ENCODE data around the gene KITLG. TPM values are rescaled to one million over a fixed set of nuclear protein-coding genes. Genes with fewer than 3 reads are reported as not detected.
"Not testable (repeated sequence)": the region's sequence is repeated elsewhere in the genome, so short reads cannot be mapped to it uniquely, and the experiment has no call there.

Gene KITLG
- total RNA-seq, 6 experiments from 2014 or later, result 0.67 to 2.8 (median 1.1) TPM

DNA sequence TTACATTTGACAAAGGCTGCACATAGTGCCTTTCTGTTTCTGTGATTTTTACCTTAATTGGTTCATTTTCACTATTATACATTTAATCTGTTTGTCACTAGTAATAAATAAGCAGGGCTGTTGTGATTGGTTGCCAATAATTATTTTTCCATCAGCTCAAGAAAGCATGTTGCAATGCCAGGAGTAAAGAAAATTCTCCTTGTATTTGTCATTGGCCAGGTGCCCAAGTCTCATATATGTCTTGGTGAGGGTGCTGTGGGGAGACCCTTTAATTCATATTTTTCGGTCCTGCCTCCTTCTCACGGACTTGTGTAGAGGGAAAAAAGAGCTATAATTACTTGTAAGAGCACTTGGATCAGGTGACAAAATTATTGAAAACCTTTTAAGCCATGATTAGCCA lies 108.0 kb downstream of the KITLG start:
- Histone ChIP-seq H3K4me3 (no peak overlapping the region), H3K4me1 (no peaks in the 10 kb centered on the region), H3K27me3 (no peaks in the 10 kb centered on the region), H3K27ac (no peak overlapping the region), H3K9me3 (no peaks in the 10 kb centered on the region), H3K36me3 (peaks cover 0 to 2% (median 0%) of the 10 kb centered on the region in 4 donors)
- ATAC-seq (no peak), DNase-seq (no peak)
- TF ChIP-seq CTCF (IDR thresholded peaks at IDR 0.05) (no peak), POLR2A (IDR thresholded peaks at IDR 0.05) (no peak)
- intact Hi-C loops (cut with DNase I), result no loop called here
- 71% methylated on average over 2 of the region's 2 CpGs for WGBS (ENCODE audit: insufficient coverage, low coverage, low lambda C conversion rate, missing lambda C conversion rate)

DNA sequence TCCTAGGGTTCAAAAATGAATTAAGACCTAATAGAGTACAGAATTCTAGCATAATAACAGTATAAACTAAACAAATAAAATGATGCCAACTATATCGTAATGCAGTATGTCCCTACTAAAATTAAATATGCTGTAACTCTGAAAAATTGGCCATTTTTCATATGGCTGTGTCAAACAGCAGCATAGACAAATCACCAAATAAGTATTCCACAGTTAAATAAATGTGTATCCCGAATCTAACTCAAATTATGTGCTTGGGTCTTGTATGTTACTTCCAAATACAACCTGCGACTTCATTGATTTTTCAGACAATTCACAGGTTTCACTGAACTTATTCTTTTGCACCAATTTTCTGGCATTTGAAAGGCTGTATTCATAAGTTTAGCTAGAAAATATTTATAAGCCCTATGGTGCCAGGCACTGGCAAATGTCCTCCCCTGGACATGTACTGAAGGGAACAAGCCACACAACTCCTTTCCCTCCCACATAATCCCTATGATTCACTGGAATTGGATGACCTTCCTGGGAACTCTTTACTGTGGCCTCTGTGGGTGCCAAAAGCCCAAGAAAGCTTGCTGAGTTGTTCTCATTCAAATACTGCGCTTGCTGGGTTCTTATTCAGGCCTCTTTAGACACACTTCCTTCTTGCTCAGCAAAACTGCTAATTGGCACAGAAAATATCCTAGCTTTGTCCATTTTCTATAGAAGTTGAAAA lies 108.8 kb downstream of the KITLG start:
- DNase-seq (no peak), ATAC-seq (no peak)
- Histone ChIP-seq H3K36me3 (peaks cover 0 to 2% (median 0%) of the 10 kb centered on the region in 4 donors), H3K9me3 (no peaks in the 10 kb centered on the region), H3K4me3 (no peak overlapping the region), H3K27ac (no peak overlapping the region), H3K4me1 (no peaks in the 10 kb centered on the region), H3K27me3 (no peaks in the 10 kb centered on the region)
- intact Hi-C loops (cut with DNase I), result no loop called here
- 77% methylated on average over 4 of the region's 4 CpGs for WGBS (ENCODE audit: insufficient coverage, low coverage, low lambda C conversion rate, missing lambda C conversion rate)
- TF ChIP-seq CTCF (IDR thresholded peaks at IDR 0.05), result no peak

GRCh38 chr12:88469154-88469553 lies 111.1 kb downstream of the KITLG start:
- Histone ChIP-seq H3K4me1 (no peaks in the 10 kb centered on the region), H3K27me3 (no peaks in the 10 kb centered on the region), H3K36me3 (peaks cover 0 to 2% (median 0%) of the 10 kb centered on the region in 4 donors), H3K4me3 (no peak overlapping the region), H3K9me3 (no peaks in the 10 kb centered on the region), H3K27ac (no peak overlapping the region)
- no peak for ATAC-seq
- intact Hi-C loops (cut with DNase I), result no loop called here
- no peak for DNase-seq
- TF ChIP-seq POLR2A (IDR thresholded peaks at IDR 0.05) (no peak), CTCF (IDR thresholded peaks at IDR 0.05) (no peak)
- WGBS (ENCODE audit: insufficient coverage, low coverage, low lambda C conversion rate, missing lambda C conversion rate), result 86% methylated on average over 1 of the region's 1 CpG

DNA sequence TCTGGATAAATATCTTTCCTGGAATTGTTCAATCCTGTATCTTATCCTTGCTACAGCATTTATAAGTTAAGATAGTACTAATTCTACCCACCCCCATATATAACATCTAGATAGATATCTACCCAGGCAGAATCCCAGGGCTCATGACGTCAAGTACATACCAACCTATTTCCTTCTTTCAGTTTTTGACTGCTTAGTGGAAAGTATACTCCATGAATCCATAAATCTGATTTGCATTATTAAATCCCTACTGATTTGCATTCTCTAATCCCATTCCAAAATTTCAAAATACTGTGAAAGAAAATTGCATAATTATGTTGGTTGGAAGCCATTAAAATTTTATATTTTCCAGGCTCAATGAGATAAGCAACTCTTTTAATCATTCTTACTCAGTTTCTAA lies 111.7 kb downstream of the KITLG start:
- DNase-seq (no peak), ATAC-seq (no peak)
- Histone ChIP-seq H3K4me3 (no peak overlapping the region), H3K9me3 (no peaks in the 10 kb centered on the region), H3K36me3 (peaks cover 0 to 2% (median 0%) of the 10 kb centered on the region in 4 donors), H3K27ac (no peak overlapping the region), H3K4me1 (no peaks in the 10 kb centered on the region), H3K27me3 (no peaks in the 10 kb centered on the region)
- TF ChIP-seq POLR2A (IDR thresholded peaks at IDR 0.05), result no peak
- no peak for TF ChIP-seq CTCF (IDR thresholded peaks at IDR 0.05)
- whole genome bisulfite sequencing (ENCODE audit: insufficient coverage, low coverage, low lambda C conversion rate, missing lambda C conversion rate), result 79% methylated on average over 1 of the region's 1 CpG
- intact Hi-C loops (cut with DNase I), result no loop called here

- DNase-seq; H3K36me3 ChIP-seq; H3K4me3 ChIP-seq; H3K9me3 ChIP-seq; H3K4me1 ChIP-seq; H3K27me3 ChIP-seq; ATAC-seq; H3K27ac ChIP-seq; intact Hi-C loops (cut with DNase I): not testable (repeated sequence)
- no CpG with 5 or more reads among the region's 10 CpGs for WGBS (ENCODE audit: insufficient coverage, low coverage, low lambda C conversion rate, missing lambda C conversion rate)
These were observed 113.6 kb downstream of the KITLG start for GRCh38 chr12:88466708-88467107.
